Tibial nerve (tissue), 3 donors: ENCODE results near the gene ZNF33A.

ENCODE experiments used
- POLR2A ChIP-seq, 2 donors: fragments of 450-650 bp; IDR thresholded peaks; one replicate each; pipeline ENCODE4 v1.6.1; 2017; ENCODE audit warnings: antibody characterized with exemption in 2 of 2, mild to moderate bottlenecking in 2 of 2, moderate library complexity in 2 of 2
- TF ChIP-seq, protein P1 (sequence below), 5 experiments: fragments of 200-600 bp in 3 of 5; fragments of 450-650 bp in 2 of 5; sonication (generic) in 3 of 5; IDR thresholded peaks; one replicate each; pipeline ENCODE4 v1.5.1; 2016 to 2019; ENCODE audit warnings: antibody characterized with exemption in 5 of 5, mild to moderate bottlenecking in 3 of 5, moderate library complexity in 2 of 5

DNA sequence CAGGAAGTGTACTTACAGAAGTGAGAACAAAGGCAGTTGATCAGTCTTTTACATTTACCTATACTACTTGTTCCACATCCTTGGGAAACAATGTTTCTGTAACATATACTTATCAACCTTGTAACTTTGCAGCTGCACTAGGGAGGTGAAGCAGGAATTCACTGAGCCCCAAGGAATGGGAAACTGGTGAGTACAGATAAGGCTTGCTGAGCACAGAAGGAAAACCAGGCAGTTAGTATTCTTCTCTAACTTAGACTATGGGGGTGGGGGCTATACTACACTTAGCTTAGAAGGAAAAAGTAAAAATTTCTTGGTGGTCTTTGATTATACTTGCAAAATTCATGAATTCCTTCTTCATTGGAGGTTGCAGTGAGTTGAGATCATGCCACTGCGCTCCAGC lies 6.9 kb upstream of the ZNF33A start:
- TF ChIP-seq, protein P1, sequence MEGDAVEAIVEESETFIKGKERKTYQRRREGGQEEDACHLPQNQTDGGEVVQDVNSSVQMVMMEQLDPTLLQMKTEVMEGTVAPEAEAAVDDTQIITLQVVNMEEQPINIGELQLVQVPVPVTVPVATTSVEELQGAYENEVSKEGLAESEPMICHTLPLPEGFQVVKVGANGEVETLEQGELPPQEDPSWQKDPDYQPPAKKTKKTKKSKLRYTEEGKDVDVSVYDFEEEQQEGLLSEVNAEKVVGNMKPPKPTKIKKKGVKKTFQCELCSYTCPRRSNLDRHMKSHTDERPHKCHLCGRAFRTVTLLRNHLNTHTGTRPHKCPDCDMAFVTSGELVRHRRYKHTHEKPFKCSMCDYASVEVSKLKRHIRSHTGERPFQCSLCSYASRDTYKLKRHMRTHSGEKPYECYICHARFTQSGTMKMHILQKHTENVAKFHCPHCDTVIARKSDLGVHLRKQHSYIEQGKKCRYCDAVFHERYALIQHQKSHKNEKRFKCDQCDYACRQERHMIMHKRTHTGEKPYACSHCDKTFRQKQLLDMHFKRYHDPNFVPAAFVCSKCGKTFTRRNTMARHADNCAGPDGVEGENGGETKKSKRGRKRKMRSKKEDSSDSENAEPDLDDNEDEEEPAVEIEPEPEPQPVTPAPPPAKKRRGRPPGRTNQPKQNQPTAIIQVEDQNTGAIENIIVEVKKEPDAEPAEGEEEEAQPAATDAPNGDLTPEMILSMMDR (IDR thresholded peaks at IDR 0.05), result no peak
- no peak for TF ChIP-seq POLR2A (IDR thresholded peaks at IDR 0.05)
